GM20000 (cell line): ENCODE measurements around the gene ATP6V1F.

ENCODE experiments used
- DNase-seq: peaks from one replicate; pipeline ENCODE4 v3.0.0; 2012; ENCODE audit warnings: low spot score
- TF ChIP-seq, protein P1 (sequence below): IDR thresholded peaks from 2 replicates; pipeline ENCODE4 v1.5.1; 2012; ENCODE audit warnings: mild to moderate bottlenecking, control low read depth; ENCODE audit errors: extremely low read depth, missing control alignments

Gene ATP6V1F

GRCh38 chr7:128903621-128904361 lies 41.1 kb downstream of the ATP6V1F start:
- TF ChIP-seq, protein P1, sequence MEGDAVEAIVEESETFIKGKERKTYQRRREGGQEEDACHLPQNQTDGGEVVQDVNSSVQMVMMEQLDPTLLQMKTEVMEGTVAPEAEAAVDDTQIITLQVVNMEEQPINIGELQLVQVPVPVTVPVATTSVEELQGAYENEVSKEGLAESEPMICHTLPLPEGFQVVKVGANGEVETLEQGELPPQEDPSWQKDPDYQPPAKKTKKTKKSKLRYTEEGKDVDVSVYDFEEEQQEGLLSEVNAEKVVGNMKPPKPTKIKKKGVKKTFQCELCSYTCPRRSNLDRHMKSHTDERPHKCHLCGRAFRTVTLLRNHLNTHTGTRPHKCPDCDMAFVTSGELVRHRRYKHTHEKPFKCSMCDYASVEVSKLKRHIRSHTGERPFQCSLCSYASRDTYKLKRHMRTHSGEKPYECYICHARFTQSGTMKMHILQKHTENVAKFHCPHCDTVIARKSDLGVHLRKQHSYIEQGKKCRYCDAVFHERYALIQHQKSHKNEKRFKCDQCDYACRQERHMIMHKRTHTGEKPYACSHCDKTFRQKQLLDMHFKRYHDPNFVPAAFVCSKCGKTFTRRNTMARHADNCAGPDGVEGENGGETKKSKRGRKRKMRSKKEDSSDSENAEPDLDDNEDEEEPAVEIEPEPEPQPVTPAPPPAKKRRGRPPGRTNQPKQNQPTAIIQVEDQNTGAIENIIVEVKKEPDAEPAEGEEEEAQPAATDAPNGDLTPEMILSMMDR, result no peak
- peak; percentile 3 for DNase-seq

- TF ChIP-seq, protein P1, result peak; percentile 16
- DNase-seq, result peak; percentile 88
These were observed 41.9 kb downstream of the ATP6V1F start for GRCh38 chr7:128904381-128905197.

DNA sequence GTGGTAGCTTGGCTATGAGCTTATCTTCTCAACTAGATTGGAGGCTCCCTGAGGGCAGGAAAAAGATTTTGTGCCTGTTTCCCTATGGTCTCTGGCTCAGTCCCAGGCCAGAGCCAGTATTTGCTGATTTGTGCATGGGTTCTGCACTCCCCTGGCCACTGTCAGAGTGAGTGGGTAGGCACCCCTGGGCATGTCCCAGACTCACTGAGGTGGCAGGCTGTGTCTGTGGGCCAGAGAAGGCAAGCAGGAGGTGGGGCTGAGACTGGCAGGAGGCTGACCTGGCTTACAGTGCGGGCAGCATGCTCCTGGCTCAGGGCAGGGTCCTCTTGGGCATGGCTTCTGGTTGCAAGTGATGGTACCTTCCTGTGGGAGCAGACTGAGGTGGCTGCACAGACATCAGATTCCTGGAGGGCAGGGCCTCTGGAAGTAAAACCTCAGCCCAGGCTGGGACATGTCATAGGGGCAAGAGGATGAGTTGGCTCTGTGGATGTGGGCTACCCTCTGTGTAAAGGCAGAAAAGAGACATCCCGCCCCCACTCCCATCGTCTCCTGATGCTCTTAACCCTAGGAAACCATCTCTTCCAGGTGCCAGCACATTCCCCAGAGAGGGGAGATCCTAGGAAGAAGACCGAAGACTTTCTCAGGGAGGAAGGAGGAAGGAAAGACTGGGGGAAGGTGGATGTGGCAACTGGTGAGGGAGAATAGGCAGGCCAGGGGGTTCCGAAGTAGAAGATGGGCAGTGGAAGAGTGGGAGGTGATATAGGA lies 43.5 kb downstream of the ATP6V1F start:
- TF ChIP-seq, protein P1, result no peak
- peak; percentile 10 for DNase-seq

GRCh38 chr7:128906766-128907559 lies 44.3 kb downstream of the ATP6V1F start:
- peak; percentile 7 for DNase-seq
- TF ChIP-seq, protein P1, result no peak

DNA sequence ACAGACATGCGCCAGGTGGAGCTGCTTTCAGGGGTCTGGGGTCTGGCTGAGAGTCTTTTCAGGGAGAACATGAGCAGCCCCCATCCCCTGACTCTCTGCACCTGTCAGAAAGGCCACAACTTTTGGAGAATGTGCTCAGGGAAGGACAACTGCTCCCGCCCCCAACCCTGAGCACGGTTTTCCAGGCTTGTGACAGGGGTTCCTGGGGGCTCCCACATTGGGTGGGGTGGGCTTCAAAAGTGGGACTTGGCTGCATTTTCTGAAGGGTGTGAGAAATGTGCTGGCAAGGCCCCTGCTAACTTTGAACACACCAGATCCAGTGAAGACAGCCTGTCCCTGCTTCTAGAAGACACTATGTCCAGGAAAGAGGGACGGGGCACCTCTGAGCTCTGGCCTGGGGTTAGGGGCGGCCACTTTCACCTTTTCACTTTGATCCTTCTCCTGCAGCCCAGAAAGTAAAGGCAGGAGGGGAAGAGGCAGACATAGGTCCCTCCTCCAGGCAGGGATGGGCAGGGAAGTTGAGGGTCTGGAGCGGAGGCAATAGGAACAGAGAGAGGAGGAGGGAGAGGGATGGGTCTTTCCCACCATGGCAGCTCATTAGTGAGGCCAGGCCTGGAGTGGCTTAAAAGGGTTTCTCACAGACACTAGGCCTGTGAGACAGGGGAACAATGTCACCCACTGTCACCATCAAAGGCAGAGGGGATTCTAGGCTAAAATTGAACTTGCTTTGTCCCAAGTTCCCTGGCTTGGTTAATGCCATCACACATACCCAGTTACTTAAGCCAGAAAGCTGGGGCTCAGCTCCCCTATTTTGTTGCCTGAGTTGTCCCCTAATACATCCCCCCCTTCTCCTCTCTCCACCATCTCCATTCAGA lies 46.3 kb downstream of the ATP6V1F start:
- TF ChIP-seq, protein P1, result no peak
- no peak for DNase-seq

- TF ChIP-seq, protein P1, result no peak
These were observed 47.2 kb downstream of the ATP6V1F start for GRCh38 chr7:128909625-128910568.

More at GRCh38 chr7:128909625-128910568, 47.2 kb downstream of the ATP6V1F start:
- DNase-seq, result no peak
